Stimulated activated CD4-positive, alpha-beta T cell treated with anti-CD3 and anti-CD28 coated beads, Interleukin-15, amount 100 ng/mL, for 48 hours (primary cell): ENCODE measurements around the gene ZFPM1.

Source experiments
- DNase-seq, 2 donors: peaks; one replicate each; pipeline ENCODE4 v3.0.0-alpha.2; 2020; ENCODE audit warnings: low read depth in 2 of 2

ZFPM1 gene

GRCh38 chr16:88448461-88449266, 4.4 kb upstream of the ZFPM1 start:
- no peak for DNase-seq

- DNase-seq: no peak
These were observed 3.9 kb upstream of the ZFPM1 start for GRCh38 chr16:88449267-88449561.

- no peak for DNase-seq
These were observed 1.2 kb upstream of the ZFPM1 start for GRCh38 chr16:88451586-88452481.

- peak; percentile 96 to 100 for DNase-seq
These were observed 431 bp upstream of the ZFPM1 start for GRCh38 chr16:88452482-88453216.

- no peak for DNase-seq
These were observed 787 bp downstream of the ZFPM1 start for GRCh38 chr16:88453611-88454522.

GRCh38 chr16:88454523-88454947, 1.5 kb downstream of the ZFPM1 start:
- DNase-seq: no peak

- DNase-seq: peak; percentile 78
These were observed 2.7 kb downstream of the ZFPM1 start for GRCh38 chr16:88455610-88456355.

- peak; percentile 55 to 63 for DNase-seq
These were observed 3.5 kb downstream of the ZFPM1 start for GRCh38 chr16:88456356-88457292.

GRCh38 chr16:88458039-88458772, 5.1 kb downstream of the ZFPM1 start:
- no peak for DNase-seq

GRCh38 chr16:88458773-88459235, 5.7 kb downstream of the ZFPM1 start:
- no peak for DNase-seq

- no peak for DNase-seq
These were observed 6.4 kb downstream of the ZFPM1 start for GRCh38 chr16:88459366-88460073.

GRCh38 chr16:88460496-88461330, 7.6 kb downstream of the ZFPM1 start:
- DNase-seq: no peak

GRCh38 chr16:88461331-88462269, 8.5 kb downstream of the ZFPM1 start:
- DNase-seq: no peak

GRCh38 chr16:88462396-88462795, 9.3 kb downstream of the ZFPM1 start:
- no peak for DNase-seq

GRCh38 chr16:88463411-88463810, 10.3 kb downstream of the ZFPM1 start:
- no peak for DNase-seq
